Stimulated activated CD8-positive, alpha-beta memory T cell treated with anti-CD3 and anti-CD28 coated beads, Interleukin-2, amount 100 ng/mL, for 48 hours (primary cell): Measurements from ENCODE around the gene KCTD18.

Experiments used
- DNase-seq, 2 donors: peaks; one replicate each; pipeline ENCODE4 v3.0.0-alpha.2; 2020; ENCODE audit warnings: low read depth in 2 of 2

The KCTD18 gene

DNA sequence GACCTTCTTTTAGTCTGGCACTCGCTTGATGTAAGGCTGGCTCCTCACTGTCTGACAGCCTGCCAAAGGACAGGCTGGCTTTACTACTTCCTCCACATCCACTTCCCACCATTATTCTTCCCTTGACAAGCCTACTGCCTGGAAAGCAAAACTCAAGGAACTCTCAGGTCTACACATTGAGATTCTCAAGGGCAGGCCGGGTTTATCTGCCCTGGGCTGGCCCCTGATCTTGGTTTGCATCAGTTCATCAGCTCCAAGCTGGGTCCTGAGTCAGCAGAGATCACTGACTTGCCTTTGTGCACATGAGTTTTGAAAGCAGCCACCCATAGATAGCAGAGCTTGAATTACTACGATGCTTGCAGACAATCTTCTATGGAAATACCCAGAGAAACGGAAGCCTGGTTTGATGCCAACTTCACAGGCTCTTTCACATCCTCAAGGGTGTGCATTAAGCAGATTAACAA lies 53.9 kb downstream of the KCTD18 start:
- DNase-seq = no peak

DNA sequence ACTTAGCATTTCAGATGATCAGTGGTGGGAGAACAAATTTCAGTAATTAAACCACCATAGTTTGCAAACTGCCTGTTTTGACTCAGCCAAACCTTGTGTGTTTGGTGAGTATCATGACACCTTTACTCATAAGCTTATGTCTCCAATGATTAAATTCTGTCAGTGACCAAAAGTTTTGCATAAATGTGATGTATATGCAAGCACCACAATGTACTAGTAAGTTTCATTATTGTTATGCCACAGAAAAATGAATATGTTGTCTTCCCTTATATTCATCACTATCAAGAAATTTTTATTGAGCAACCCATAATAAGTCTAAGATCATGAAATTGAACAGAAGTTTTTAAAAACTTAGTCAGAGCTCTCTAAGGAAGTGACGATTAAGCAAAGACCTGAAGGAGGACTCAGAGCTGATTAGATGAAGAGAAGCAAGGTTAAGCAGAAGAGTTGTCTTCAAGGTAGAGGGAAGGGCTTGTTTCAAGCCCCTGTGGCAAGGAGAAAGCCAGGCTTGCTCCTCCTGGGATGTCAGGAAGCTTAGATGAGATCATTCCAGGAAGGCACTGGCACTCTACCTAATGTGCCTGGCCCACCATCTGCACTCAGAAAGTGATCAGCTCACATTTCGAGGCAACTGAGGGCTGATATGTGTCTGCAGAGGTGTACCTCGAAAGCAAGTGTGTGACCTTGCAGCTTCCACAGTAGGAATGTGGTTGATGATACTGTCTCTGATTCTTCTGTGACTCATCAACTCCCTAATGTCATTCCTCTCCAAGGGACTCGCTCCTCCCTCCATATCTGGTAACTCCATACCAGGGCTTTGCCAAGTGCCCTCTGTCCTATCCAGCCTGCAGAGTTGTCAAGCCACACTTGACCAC lies 54.7 kb downstream of the KCTD18 start:
- no peak for DNase-seq

DNA sequence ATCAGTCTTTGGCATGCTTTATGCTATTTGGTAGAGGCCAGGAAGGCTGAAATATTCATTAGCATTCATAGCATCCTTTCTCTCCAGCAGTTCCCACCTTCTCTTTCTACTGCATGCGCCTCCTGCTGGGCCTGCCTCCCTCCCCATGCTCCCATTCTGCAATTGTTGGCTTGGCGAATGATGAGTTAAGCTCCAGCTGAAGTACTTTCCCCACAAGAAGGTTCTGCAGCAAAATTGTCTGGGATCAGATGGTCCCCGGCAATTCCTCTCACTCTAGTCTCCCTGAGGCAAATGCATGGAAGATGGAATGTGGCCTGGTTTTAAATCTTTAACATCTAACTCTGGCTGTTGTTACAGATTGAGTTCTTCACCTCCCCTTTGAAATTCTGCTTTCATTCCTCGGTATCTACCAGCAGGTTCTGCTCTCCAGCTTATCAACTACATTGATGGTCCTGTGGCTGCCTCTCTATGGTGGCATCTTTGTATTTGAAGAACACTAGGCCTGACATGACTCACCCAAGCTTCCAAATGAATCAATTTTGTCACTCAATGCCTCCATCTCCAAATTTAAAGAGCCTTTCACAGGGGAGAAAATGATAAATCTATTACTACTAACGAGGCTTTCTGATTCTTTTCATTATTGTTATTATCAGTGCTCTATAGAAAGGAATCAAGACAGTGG lies 55.9 kb downstream of the KCTD18 start:
- no peak for DNase-seq

DNA sequence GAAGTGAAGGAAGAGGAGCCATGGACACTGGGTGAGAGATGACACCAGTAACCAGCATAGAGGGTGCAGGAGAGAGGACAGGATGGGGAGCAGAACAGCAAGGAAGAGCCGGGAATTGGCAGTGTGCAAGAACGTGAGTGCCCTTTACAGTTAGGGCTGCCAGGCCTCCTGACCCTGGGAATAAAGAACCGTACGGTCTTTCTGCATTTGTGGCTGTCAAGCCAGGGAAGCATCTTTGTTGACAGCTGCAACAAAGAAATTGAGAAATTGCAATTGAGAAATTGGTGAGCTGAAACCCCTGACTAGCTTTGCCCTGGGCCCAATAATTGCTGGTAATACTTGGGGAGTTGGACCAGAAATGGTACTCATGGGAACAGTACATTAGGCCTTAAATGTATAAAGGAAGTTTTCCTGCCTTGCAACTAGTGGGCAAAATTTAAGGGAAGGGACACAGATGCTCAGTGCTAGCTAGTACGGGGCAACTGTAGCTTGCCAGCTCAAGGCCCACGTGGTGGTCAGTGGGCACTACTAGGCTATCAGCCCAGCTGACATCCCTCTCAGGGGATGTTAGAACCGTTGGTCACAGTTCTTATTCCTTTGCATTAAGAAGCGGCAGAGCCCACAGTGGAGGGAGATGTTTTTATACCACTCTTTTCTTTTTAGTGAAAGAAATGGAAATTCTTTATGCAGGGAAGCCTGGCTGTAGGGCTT lies 56.6 kb downstream of the KCTD18 start:
- no peak for DNase-seq

DNA sequence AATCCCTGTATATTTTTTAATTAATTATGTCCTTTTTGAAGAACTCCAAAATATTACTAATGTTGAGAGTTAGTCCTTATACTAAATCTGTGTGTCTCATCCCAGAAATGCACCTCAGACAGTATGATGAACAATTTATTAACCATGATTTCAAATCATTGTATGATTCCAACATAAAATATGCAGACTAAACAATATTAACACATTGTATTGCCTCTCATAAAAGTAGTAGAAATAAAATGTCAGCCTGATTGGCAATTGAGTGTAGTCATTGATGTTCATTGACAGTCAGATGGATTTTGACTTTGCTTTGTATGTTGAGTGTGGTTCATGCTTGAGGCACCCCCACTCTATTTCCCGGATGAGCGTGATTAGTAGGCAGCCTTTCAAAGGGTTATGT lies 57.5 kb downstream of the KCTD18 start:
- no peak for DNase-seq

DNA sequence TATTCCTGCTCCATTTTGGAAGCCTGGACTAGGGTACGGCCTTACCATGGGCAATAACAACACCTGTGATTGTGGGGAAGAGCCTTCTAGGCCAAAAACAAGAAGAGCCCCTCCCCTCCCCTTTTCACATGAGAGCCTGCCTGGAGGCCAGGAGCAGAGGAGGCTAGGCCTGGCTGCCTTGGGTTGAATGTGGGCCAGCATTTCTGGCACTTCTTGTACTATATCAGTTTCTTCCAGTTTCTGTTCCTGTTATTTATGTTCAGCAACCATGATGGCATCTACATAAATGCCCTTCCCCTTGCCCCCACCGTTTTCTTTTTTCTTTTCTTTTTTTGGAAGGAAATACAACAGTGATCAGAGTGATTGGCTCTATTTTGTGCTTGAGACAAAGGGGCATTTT lies 58.4 kb downstream of the KCTD18 start:
- DNase-seq = no peak

DNA sequence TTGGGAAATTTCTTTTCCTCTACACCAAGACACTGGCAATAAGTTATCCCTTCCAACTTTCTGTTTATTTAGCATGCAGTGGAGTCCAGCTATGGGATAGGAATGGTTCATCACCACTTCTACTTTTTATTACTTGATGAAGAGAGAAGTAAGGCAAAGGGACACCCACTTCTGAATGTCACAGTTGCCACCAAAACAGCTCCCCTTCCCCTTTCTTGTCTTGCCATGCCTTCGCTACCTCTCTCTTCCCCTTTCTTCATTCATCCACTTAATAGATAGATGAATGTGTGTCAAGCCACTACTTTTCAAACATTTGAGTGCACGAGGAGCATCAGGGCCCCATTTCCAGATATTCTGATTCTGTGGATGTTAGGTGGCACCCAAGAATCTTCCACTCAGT lies 59.6 kb downstream of the KCTD18 start:
- DNase-seq = no peak

DNA sequence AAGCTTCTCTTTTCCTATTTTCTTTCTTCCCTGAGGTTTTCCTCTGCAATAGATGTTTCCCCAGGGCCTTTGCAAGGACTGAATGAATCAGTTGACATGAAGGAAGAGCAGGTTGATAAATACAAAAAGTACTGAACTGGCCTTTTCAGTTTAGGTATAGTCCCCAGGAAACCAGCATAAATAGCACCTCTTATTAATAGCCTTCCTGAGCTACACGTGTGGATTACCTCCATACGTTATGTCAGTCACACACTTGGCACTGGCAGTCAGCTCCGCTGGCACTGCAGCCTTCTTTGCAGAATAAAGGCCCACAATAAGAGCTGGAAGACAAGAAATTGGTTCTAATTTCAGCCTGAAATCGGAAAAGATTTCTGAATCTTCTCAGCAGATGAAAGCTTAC lies 60.7 kb downstream of the KCTD18 start:
- no peak for DNase-seq

DNA sequence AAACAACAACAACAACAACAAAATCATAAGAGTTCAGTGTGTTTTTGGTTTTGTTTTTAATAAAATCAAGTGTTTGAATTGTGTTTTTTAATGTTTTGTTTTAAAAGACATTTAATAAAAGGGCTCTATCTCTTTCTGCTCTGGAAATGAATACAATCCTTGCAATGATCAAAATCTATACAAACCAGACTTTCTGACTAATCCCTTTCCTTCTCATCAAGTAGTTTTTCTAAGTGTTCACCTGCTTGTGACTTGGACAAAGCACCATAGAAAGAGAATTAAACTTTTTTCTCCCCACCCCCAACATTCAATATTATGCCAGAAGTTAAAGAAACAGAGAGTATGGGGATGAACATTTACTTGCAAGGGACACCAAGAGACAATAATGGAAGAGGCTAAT lies 61.4 kb downstream of the KCTD18 start:
- DNase-seq = no peak

DNA sequence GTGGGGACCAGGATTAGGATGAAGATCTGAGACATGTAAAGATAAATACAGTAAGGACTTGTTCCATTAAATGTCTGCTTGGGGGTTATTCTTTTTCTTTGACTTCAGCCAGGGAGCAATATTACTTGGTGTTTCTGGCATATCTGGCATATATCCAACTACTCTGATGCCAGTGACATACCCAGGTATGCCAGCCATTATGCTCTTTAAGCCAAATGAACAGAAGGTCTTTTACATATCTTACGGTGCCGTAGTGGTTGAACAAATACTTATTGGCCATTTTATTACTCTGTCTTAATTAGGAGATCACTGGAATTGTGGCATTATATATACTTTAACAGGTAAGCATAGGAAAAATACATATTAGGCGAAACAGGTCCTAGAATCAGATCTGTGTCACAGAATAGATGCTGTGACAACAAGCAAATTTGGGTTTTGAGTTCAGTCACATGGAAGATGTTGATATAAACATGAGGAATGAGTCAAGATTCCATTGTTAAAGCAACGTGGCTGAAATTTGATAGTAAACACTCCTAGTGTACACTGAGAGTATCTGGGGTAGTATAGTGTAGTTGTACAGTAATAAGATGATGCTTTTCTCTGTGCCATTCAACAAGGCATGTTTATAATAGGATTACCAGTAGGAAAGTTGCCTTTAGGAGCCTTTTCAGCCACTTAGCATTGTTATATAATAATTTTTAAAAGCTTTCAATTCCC lies 62.6 kb downstream of the KCTD18 start:
- DNase-seq = no peak

DNA sequence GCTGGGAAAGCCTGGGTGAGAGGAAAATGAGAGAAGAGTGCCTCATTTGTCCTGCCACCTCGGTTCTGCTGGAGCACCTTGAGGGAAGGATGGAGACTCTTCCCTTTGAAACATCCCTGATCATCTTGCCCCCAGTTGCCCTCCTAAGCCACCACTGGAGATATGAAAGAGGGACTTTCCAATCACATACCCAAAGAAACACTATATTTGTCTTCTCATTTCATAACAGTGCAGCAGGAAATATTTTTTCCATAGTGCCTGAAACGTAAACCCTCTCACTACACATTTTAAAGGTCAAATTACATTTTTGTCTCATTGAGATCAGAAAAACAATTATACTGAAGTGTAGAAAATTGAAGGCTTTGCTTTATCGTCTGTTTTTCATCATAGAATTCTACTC lies 63.3 kb downstream of the KCTD18 start:
- DNase-seq = no peak

DNA sequence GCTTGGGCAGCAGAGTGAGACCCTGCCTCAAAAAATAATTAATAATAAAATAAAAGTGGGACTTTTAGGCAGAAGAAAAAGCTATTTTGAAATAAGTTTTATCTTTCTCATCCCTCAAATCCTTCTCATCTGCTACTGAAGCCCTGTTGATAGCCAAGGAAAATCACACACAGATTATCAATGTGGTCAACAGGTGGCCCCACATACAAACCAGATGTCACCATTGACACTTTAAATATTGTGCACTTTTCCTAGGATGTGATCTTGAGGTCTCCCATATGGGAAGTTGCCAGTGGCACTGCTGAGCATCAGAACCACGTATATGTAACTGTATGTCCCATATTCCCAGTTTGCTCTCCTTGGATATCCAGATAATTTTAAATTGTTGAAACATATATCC lies 64.6 kb downstream of the KCTD18 start:
- DNase-seq = no peak

DNA sequence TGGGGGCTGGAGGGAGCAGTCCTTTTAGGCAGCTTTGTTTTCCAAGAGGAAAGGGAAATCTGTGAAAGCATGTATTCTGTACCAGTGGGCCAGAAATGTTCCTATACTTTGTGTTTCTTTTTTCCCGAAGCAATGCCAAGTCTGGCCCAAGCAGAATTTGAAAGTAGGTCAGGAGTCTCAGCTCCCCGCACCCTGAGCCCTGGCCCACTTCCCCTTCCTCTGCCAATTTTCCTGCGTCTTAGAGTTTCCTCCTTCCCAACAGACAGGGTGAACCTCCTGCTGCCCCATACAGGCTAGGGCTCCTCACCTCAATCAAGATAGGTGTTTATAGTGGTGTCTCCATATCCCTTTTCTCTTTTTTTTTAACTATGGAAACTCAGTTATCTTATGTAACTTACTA lies 65.3 kb downstream of the KCTD18 start:
- DNase-seq = no peak

DNA sequence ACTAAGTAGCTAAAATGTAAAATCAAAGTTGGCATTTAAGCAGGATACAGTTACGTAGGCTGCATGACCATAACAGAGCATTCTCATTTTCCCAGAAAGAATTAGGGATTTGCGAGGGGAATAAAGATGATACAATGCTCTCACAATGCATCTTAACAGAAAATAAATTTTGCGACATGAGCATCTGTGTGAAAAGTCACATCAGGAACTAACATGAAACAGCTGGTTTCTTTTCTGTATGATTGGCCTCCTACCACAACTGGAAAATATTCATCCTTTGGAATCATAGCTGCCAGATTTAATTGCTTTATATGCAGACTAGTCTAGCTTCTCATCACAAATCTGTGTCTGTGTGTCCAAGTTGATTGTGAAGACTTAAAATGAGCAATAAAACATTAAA lies 66.0 kb downstream of the KCTD18 start:
- no peak for DNase-seq

DNA sequence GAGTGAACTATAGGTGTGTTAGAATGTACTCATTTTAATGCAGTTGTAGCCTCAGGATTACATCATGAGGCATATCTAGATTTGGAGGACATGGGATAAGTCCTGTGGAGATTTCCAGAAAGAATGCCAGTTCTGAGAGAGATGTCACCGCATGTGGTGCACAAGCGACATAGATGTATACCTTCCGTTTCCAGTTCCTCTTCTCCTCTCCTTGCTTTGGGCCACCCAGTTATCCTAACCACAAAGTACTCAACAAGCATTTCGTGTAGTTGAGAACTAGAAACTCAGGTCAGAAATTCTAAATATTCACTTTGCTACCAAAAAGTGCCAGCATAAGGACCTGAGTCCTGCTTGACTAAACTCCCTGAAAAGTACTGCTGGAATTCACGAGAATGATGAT lies 66.5 kb downstream of the KCTD18 start:
- DNase-seq = no peak

DNA sequence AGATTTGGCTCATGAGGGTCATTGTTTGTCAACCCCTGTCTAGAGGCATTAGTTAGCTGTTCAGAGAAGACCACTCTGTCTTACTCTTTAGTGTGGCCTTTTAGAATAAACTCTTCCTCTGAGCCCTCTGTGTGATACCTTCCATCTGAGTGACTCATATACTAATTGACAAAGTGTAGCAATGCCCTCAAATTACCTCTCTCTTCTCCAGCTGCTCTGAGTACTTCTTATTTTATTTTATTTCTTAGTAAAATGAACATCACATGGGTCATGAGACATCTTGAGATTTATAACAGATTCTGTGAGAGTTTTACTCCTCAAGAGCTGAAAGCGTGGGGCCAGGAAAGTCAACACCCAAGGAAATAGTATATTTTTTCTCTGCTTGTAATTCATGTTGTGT lies 67.4 kb downstream of the KCTD18 start:
- DNase-seq = no peak

DNA sequence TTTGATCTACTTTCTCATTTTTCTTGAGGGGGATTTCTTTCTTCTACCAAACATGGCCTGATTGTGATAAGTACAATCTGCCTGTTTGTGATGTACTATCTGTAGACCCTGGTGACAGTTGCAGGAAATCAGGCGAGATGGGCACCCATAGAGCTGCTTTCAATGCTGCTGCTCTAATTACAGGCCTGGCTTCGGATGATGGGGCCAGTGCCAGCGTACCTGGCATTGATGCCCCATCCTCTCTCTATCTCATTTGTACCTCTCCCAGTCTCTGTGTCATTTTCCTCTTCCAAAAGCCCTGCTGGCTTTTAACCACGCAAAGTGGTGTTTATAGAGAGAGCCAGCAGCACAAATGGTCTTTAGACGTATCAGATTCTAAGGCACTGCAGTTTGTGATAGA lies 69.9 kb downstream of the KCTD18 start:
- DNase-seq = no peak
